ENCODE measurements around the gene FGF7.
"Not testable (repeated sequence)": the region's sequence is repeated elsewhere in the genome, so short reads cannot be mapped to it uniquely, and the experiment has no call there.

The FGF7 gene

DNA sequence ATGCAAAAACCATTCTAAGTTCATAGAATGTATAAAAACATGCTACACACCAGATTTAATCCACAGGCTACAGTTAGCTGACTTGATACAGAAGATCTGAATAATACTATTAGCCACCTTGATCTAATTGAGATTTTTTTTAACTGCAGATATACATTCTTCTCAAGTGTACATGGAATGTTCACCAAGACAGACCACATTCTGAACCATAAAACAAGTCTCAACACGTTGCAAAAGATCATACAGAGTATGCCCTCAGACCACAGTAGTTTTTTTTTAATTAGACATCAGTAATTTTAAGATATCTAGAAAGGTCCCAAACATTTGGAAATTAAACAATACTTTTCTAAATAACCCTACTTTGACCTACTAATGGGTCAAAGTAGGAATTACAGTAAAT lies 83.3 kb downstream of the FGF7 start:
- DNase-seq (ENCODE audit: low read depth): no peak
- H3K4me3 ChIP-seq (ENCODE audit: control insufficient read depth, low read depth, low read length): no peak overlapping the region
- TF ChIP-seq, protein P1, sequence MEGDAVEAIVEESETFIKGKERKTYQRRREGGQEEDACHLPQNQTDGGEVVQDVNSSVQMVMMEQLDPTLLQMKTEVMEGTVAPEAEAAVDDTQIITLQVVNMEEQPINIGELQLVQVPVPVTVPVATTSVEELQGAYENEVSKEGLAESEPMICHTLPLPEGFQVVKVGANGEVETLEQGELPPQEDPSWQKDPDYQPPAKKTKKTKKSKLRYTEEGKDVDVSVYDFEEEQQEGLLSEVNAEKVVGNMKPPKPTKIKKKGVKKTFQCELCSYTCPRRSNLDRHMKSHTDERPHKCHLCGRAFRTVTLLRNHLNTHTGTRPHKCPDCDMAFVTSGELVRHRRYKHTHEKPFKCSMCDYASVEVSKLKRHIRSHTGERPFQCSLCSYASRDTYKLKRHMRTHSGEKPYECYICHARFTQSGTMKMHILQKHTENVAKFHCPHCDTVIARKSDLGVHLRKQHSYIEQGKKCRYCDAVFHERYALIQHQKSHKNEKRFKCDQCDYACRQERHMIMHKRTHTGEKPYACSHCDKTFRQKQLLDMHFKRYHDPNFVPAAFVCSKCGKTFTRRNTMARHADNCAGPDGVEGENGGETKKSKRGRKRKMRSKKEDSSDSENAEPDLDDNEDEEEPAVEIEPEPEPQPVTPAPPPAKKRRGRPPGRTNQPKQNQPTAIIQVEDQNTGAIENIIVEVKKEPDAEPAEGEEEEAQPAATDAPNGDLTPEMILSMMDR (conservative IDR thresholded peaks at IDR 0.05; ENCODE audit: control insufficient read depth, insufficient read depth, low read depth, low read length): no peak

DNA sequence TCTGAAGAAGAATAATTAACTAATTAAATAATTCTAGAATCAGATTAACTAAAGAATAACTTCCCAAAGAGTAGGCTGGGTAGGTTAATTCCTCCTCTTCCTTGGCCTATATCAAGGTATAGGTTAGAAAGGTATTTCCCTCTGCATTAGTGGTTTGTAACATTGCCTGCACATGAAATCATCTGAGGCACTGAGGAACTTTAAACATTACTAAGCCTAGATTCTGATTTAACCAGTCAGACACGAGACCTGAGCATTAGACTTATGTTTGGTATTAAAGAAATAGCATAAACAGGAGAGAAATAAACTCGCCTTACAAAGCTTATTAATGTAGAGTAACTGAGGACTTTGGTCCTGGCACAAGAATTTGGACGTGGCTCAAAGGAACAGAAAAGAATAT lies 84.2 kb downstream of the FGF7 start:
- no peak for DNase-seq (ENCODE audit: low read depth)
- no peak overlapping the region for H3K4me3 ChIP-seq (ENCODE audit: control insufficient read depth, low read depth, low read length)
- TF ChIP-seq, protein P1 (conservative IDR thresholded peaks at IDR 0.05; ENCODE audit: control insufficient read depth, insufficient read depth, low read depth, low read length): no peak

DNA sequence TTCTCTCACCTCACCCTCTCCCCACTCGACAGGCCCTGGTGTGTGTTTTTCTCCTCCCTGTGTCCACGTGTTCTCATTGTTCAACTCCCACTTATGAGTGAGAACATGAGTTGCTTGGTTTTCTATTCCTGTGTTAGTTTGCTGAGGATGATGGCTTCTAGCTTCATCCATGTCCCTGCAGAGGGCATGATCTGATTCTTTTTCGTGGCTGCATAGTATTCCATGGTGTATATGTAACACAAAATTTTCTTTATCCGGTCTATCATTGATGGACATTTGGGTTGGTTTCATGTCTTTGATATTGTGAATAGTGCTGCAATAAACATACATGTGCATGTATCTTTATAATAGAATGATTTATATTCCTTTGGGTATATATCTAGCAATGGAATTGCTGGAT lies 89.7 kb downstream of the FGF7 start:
- not testable (repeated sequence) for H3K4me3 ChIP-seq (ENCODE audit: control insufficient read depth, low read depth, low read length); DNase-seq (ENCODE audit: low read depth)

DNA sequence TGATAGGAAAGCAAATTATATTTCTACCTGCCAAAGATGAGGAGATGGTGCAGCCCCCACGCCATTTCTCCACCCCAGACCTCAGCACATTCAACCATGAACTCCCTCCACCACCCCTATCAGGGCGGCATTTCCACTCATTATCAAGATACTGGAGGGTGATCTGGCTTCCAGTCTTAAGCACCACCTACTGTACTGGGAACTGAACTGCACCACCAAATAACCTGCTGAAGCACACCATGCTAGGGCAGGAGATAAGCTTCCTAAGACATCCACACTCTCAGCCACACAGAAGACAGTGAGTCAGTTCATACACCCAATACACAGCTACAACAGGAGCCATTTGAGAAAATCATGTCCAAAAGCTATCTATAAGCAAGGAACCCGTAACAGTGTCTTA lies 98.8 kb downstream of the FGF7 start:
- TF ChIP-seq, protein P1 (conservative IDR thresholded peaks at IDR 0.05; ENCODE audit: control insufficient read depth, insufficient read depth, low read depth, low read length): peak; percentile 34
- H3K4me3 ChIP-seq (ENCODE audit: control insufficient read depth, low read depth, low read length): no peak overlapping the region
- DNase-seq (ENCODE audit: low read depth): peak; percentile 28

DNA sequence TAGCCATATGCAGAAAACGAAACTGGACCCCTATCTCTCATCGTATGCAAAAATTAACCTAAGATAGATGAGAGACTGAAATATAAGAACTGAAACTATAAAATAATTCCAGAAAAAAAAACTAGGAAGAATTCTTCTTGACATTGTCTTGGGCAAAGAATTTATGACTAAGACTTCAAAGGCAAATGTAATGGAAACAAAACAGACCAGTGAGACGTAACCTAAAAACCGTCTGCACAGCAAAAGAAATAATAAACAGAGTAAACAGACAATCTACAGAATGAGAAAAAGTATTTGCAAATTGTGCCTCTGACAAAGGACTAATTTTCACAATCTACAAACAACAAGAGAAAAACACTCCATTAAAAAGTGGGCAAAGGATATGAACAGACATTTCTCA lies 105.2 kb downstream of the FGF7 start:
- no peak for DNase-seq (ENCODE audit: low read depth)
- TF ChIP-seq, protein P1 (conservative IDR thresholded peaks at IDR 0.05; ENCODE audit: control insufficient read depth, insufficient read depth, low read depth, low read length): no peak

DNA sequence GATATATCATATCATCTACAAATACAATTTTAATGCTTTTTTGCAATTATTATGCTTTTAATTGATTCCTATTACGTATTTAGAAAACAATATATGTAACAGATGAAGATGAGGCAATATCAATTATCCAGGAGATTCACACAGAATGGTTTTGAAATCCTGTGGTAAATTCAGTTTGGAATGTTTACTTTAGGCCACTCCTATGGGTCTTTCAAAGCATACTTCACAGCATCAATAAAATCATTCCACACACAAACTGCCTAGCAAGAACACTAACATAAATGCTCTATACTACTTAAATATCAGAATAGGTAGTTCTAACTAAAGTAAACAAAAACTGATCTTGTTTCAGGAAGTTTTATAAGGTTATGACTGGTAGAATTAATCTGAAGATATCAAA lies 107.0 kb downstream of the FGF7 start:
- DNase-seq (ENCODE audit: low read depth): peak; percentile 40
- H3K4me3 ChIP-seq (ENCODE audit: control insufficient read depth, low read depth, low read length): no peak overlapping the region
- TF ChIP-seq, protein P1 (conservative IDR thresholded peaks at IDR 0.05; ENCODE audit: control insufficient read depth, insufficient read depth, low read depth, low read length): no peak

More for the DNA sequence above, 105.2 kb downstream of the FGF7 start:
- H3K4me3 ChIP-seq (ENCODE audit: control insufficient read depth, low read depth, low read length): no peak overlapping the region

Measured in fibroblast of mammary gland (primary cell).